ENCODE measurements around the gene CR1L.
"Not testable (repeated sequence)": the region's sequence is repeated elsewhere in the genome, so short reads cannot be mapped to it uniquely, and the experiment has no call there.

CR1L gene

GRCh38 chr1:207644852-207645634, at the start of gene CR1L:
TSS of gene CR1L (plus strand) at chr1:207645133. CDS start at chr1:207645234, 101 bp downstream.
- DNase-seq, result peak; percentile 80

- no peak for DNase-seq
Observed at GRCh38 chr1:207603777-207604176, 41.2 kb upstream of the CR1L start.

- no peak for DNase-seq
Observed at GRCh38 chr1:207605444-207606361, 39.2 kb upstream of the CR1L start.

- DNase-seq, result no peak
Observed at GRCh38 chr1:207606362-207606755, 38.6 kb upstream of the CR1L start.

- no peak for DNase-seq
Observed at GRCh38 chr1:207612762-207613161, 32.2 kb upstream of the CR1L start.

- peak; percentile 29 for DNase-seq
Observed at GRCh38 chr1:207619871-207620542, 24.9 kb upstream of the CR1L start.

- DNase-seq, result no peak
Observed at GRCh38 chr1:207620543-207620893, 24.4 kb upstream of the CR1L start.

GRCh38 chr1:207625504-207626071, 19.3 kb upstream of the CR1L start:
- not testable (repeated sequence) for DNase-seq

GRCh38 chr1:207626972-207627337, 18.0 kb upstream of the CR1L start:
- DNase-seq, result no peak

- no peak for DNase-seq
Observed at GRCh38 chr1:207627496-207627895, 17.4 kb upstream of the CR1L start.

- no peak for DNase-seq
Observed at GRCh38 chr1:207628776-207629175, 16.2 kb upstream of the CR1L start.

GRCh38 chr1:207631137-207631536, 13.8 kb upstream of the CR1L start:
- no peak for DNase-seq

GRCh38 chr1:207633226-207633625, 11.7 kb upstream of the CR1L start:
- DNase-seq, result no peak

- DNase-seq, result not testable (repeated sequence)
Observed at GRCh38 chr1:207633699-207634289, 11.1 kb upstream of the CR1L start.

GRCh38 chr1:207634293-207634692, 10.6 kb upstream of the CR1L start:
- not testable (repeated sequence) for DNase-seq

- not testable (repeated sequence) for DNase-seq
Observed at GRCh38 chr1:207635569-207636186, 9.3 kb upstream of the CR1L start.

GRCh38 chr1:207638487-207639145, 6.3 kb upstream of the CR1L start:
- not testable (repeated sequence) for DNase-seq

- not testable (repeated sequence) for DNase-seq
Observed at GRCh38 chr1:207639362-207639761, 5.6 kb upstream of the CR1L start.

- no peak for DNase-seq
Observed at GRCh38 chr1:207644166-207644851, 624 bp upstream of the CR1L start.

GRCh38 chr1:207645635-207646081, 725 bp downstream of the CR1L start:
- DNase-seq, result no peak

GRCh38 chr1:207646171-207646570, 1.2 kb downstream of the CR1L start:
- DNase-seq, result no peak

All from left hindlimb (tissue), 1 donor.